HG03139 (cell line): ENCODE results near the gene CD247.

ENCODE experiments used
- ATAC-seq: cut with Tn5 transposase; IDR thresholded peaks from one replicate; pipeline ENCODE4 v1.9.1; 2021; ENCODE audit not compliant: unreplicated experiment

CD247 gene

DNA sequence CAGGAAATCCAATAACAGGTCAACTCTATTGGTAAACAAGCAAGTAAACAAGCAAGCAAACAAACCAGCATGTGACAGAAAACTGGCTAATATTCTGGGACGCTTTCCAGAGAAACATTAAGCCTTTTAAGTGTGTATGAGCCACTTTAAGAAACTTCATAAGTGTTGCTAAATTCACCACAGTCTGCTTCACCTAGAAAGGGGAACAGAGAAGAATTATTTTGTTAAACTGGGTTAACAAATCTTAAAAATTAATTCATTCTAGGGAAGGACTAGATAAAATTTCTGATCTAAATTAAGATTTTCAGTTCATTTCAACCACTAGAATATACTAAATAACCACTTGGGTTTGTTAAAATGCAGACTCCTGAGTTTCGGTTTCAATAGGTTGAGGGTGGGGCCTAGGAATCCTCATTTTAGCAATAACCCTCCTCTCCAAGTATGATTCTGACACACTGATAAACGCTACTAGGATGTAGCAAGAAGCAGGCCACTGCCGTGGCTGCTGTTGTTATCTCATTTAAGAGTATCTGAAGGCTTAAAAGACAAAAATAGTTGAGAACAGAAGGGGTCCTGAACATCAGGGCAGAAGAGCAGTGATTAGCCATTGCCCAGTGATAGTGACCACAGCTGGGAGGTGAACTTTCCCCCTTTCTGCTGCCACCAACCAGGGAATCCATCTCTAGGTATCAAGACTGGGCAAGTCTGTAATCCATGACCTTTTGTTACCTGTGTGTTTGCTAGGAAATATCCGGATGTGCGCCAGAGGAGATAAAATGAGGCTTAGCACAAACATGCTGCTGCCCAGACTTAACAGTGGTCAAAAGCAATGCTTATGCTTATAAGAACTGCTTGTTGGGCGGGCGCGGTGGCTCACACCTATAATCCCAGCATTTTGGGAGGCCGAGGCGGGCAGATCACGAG is 24.0 kb upstream of the CD247 start:
- no peak for ATAC-seq

DNA sequence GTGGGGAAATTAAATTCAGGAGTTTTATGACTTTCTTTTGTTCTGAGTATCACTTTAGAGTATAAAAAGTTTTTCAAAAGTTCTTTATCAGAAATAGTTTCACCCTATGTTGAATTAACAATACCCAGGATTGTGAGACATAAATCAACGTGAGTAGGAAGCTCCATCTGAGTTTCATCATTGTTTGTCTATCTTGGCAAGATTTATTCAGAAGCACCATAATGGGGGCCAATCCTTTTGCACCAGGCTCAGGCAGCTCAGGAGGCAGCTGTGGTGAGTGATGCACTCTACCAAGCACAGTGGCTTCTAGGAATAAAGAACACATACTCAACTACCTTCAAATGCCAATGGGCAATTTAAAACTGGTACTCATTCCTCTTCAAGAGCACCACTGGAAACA is 23.3 kb upstream of the CD247 start:
- ATAC-seq, result no peak

DNA sequence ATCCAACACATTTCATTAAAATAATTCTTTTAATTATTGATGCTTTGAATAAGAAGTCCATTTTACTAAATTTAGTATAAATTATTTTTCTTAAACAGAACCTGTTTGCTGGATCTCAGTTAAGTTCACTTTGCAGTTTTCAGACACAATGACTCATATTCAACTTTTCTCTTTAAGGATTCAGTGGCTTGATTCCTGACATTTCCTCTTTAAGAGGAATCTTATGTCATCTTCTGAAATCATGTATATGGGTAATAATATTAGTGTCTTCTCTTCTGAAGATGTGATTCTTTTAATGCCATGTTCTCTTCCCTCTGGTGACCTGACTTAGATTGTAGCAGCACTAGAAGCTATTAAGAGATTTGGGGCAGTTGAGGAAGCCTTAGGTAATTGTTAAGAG is 22.7 kb upstream of the CD247 start:
- no peak for ATAC-seq

DNA sequence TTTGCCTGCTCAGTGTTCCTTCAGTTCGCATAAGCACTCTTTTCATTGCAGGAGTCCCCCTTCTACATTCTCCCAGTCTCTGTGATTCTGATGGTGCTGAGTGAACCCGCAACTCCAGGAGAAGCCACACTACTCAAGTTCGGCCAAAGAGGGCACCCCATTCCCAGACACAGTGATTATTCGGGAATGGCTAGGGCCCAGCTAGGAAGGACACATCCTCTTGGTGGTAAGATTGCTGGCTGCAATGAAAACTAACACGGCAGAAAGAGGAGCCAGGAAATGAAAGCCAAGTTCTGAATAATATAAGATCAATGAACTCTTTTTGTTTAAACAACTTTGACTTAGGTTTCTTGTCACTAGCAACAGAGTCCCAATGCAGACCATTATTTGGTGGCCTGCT is 20.3 kb upstream of the CD247 start:
- no peak for ATAC-seq

DNA sequence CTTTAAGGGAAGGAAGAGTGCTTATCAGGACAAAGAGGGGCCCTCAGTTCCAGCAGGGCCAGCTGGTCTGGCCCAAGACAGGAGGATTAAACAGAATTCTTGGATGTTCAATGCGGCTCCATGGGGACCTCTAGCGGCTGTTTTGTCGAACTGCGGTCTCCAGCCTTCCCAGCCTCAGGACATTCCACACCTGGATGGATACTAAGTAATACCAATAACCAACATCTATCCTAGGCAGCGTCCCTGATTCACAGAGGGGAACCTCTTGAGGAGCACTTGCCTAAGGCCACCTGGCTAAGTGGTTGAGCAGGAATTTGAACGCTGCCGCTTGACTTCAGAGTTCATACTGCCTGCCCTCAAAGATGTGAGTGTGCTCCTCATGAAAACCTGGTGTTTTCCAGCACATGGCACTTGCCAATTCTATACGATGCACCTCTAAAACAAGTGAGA is 15.5 kb upstream of the CD247 start:
- no peak for ATAC-seq

DNA sequence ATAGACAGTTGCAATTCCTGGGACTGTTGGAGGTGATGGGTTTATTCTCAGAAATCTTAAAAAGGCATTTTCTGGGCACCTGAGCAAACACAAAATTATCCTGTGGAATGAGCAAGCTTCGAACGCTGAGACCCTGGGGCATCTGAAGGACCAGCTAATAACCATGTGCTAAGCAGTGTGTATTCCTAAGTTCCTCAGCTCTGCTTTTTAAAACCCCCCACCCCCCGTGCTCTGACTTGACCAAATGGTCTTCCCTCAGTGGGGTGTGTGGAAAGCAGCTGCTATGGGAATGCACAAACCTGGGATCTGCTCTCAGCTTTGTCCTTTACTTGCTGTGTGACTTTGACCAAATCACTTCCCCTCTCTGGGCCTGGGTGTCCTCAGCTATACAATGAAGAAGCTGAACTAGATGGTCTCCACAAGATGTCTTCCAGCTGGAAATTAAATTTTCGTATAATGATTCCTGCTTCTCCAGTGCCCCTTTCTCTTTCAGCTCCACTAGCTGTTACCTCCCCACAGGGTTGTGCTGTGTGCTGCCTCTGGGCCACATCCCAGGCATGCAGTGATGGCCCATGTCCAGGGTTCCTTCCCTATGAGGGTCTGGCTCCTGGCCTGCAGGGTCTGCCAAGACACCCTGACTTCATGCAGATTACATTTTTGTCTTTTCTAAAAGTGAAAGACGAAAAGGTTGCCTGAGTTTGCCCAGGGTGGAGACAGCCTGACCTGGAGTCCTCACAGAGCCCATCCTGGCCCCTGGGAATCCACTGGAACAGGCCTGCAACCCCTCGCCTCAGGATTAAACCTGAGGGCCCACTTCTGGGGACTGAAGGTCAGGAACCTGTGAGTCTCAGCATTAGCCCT is 14.9 kb upstream of the CD247 start:
- no peak for ATAC-seq

DNA sequence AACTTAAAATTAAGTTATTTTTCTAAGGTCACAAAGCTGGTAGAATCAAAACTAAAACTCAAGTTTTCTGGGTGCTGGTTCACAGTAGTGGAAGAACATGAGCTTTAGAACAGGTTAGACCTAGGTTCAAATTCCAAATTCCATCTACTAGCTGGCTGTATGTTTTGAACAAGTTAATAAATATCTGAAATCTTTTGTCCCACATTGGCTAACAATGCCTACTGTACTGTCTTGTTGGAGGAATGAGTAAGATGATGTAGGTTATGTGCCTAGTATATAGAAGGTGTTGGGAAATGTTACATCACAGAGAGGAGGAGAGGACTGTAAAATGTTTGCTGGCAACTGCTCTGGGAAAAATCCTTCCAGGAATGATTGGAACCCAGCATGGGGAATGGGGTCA is 14.0 kb upstream of the CD247 start:
- no peak for ATAC-seq

DNA sequence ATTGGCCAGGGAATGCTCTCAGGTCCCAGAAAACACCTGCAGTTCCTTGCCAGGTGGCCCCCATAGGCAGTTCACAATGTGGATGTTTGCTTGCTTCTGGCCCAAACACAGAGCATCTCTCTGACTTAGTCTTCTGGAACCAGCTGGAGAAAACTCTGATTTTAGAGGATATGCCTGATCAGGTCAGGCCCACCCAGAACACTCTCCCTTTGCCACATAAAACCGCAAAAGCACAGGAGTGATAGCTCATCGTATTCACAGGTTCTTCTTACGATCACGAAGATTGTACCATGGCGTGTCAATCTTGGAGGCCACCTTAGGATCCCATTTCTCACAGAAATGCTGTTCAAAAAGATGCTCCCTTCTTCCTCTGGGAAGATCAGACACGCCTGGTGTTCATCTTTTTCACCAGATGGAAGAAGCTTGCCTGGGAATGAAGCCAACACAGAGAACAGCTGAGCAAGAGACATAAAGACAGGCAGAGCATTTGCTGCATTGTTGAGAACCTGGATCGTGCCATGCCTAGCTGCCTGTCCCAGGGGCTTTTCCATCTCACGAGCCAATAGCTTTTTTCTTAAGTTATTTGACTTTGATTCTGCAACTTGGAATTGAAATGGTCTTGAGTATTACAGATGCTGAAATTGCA is 11.6 kb upstream of the CD247 start:
- ATAC-seq, result no peak

DNA sequence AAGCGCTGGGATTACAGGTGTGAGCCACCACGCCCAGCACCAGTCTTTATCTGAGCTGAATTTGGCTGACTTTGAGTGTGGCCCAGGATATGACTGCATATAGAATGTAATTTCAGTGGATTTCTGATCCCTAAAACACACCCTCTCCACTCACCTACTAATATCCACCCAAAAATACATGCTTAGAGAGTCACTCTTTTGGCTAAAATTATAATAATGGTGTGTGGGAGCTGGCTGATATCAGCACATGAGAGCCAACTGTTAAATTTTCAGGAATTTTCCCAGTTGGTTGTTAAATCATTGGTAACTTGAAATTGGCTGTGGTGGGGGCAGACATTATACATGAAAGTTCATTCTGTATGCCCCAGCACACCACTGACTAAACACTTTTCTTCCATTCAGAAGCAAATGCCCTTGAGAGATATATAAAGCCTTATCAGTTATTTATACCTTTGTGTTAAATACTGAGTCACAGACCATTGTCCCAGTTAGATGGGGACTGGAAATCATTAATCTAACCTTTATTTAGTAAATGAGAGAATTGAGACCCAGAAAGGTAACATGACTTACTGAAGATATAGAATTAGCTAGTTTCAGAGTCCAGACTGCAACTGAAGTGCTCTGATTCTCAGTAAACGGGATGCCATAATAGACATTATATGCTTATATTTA is 9.9 kb upstream of the CD247 start:
- ATAC-seq, result no peak

DNA sequence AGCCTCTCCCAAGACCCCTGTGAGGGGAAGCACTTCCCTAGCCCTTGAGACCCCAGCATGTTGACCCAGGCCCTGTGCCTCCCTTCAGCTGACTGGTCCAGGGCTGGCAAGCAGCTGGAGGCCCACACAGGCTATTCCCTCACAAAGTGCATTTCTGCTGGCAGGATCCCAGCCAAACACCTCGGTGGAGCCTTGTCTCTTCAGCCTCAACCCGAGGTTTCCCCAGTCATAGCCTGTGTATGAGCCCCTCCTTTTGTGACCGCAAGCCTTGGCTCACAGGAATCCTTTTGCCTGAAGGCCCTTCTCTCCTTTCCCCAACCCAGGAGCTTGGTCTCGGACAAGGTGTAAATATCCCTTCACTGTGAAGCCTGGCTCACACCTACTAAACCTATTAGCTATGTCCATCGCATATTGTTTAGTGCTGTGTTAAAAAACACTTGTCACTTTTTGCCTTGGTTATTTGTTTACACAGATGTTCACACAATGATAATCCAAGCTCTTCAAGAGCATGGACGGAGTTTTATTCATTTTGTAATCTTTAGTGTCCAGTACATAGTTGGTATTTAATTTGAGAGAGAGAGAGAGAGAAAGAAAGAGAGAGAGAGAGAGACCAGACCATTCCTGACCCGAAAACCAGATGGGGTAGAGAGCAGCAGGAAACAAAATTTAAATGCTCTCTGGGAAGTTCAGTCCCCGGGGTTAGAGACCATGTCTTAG is 8.5 kb upstream of the CD247 start:
- no peak for ATAC-seq

DNA sequence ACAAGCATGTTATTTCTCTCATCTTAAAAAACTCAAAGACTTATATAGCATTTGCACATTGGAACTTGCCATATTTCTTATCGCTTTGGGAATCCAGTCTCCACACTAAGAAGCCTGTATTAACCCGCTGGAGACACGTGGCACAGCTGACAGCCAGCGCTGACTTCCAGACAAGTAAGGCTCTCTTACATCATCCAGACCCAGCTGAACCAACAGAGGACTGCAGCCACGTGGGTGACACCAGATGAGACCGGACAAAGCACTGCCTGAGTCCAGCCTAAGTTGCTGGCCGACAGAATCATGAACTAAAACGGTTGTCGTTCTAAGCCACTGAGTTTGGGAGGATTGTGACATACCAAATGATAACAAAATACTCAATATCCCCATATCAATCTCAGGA is 6.3 kb upstream of the CD247 start:
- no peak for ATAC-seq

DNA sequence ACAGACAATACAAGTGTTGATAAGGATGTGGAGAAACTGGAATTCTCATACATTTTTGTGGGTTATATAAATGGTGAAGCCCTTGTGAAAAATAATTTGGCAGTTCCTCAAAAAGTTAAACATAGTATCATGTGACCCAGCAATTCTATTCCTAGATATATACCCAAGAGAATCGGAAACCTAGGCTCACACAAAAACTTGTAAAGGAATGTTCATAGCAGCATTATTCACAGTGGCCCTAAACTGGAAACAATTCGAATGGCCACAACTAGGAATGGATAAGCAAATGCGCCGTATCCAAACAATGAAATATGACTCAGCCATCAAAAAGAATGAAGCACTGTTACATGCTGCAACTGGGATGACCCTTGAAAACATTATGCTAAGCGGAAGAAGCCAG is 3.9 kb upstream of the CD247 start:
- ATAC-seq, result no peak

DNA sequence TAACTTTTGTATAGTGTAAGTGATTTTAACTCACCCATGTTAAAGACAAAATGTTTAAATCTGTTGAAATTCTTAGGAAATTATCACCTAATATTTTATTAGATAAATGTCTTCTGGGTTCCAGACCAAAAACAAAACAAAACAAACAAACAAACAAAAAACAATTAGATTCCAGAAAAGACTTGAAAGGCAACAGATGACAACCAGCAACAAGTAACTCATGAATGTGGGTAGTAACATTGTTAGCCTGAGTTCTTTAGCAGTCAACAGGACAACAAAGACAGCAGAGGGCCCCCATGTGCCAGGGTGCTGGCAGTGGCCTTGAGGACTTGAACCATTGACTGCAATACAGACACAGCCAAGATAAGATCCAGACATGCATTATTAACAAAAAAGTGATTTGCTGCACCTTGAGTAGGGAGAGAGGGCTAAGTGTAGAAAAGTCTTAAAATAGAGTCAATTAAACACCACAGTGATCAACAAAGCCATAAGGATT is 2.4 kb upstream of the CD247 start:
- ATAC-seq, result no peak

DNA sequence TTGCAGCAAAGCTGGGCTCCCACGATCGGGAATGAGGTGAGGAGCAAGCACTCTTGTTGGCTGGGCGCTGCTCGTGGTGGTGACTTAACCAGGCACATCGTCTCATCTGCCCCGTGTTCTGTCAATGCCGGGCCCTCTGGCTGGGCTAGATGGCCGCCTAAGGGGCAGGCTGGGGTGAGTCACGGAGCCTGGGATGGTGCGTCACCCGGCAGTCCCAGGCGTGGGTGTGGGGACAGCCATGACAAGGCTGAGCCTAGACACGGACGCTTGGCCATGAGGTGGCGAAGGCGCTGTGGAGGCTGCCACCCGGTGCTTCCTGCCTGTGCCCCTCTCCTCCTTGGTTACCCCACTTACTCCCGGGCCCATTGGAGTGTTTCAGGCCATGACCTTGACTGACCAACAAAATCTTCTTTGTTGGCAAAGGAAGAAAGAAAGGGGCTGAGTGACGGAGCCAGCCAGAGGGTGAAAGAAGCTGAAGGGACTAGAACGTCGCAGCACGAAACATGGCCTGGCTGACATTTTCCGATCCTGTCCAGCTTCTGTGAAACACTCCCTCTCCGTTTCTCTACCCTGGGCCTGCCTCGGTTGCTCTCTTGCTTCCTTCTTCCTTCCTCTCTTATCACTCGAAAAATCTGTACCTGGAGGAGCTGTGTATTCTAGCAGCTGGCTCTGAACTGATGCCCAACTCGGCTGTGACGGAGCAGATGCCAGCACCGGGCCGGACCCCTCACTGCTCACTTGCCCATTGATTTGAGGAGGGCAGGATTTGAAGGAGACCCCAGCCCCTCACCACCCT is 596 bp downstream of the CD247 start:
- ATAC-seq, result no peak

DNA sequence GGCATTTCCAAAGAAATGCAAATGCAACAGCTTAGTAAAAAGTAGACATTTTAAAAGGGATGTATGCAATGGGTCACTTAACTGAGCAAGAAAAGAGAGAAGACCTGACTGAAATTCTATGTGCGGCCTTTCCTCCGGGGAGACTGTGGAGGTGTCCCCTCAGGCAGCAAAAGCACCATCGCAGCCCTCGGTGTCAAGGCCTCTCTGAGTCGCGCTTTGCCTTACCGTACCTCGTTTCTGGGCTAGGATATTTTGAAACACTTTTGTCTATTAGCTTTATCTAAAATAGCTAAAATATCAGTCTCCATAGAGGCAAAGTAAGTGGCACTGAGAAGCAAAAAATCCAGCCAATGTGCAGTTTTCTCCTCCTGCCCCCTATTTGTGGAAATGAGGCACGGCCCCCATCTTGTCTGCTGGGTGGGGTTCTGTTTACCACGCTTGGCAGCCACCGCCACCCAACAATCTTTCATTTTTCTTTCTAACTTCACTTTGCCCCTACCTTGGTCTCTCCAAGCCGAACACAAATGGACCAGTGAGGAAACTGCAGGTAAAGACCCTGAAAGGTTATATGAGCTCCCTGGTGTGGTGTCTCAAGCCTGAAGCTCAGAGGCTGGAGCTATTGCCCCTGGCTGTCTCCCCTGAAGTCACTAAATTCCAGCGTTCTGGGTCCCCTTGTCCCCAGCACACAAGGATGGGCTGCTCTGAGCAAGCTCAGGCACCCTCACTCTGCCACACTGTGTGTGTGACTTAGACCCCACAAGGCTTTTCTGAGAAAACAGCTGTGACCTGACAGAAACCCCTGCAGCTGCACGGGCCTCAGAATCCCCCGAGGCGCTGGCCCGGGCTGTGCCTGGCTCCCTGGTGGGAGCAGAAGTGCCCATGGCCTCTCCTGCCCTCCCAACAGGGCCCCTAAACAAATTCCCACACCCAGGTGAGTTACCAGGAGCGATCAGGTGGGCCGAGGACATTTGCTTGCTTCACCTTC is 1.6 kb downstream of the CD247 start:
- ATAC-seq, result no peak

DNA sequence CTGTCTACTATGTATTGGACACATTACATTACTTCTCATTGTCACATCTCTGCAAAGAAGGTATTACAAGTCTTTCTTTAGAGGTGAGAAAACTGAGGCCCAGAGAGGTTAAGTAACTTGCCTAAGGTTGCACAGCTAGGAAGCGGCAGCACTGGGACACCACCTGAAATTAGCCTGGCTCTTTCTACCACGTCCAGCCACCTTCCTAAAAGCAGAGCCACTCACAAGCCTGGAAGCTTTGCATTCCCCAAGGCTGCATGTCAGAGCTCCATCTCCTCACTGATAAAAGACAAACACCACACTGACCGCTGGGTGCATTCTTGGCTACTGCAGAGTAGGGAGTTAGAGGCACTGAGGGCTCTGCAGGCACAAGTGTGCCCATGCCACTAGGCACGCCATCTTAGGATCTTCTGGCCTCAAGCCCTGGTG is 2.4 kb downstream of the CD247 start:
- no peak for ATAC-seq

DNA sequence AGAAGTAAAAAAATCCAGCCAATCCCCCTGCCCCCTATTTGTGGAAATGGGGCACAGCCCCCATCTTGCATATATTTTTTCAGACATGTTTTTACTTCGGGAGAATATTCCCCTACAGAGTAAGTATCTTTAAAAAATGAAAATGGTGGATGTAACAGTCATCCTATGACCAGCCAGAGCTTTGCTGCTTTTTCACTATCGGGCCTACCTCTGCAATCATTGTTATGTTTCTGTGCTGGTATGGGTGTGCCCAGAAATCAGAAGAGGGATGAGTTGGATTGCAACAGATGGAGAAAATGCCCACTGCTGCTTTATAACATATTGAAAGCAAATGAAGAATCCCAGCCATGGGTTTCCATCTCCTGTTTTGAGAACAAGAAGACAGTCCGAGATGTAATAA is 2.9 kb downstream of the CD247 start:
- no peak for ATAC-seq

DNA sequence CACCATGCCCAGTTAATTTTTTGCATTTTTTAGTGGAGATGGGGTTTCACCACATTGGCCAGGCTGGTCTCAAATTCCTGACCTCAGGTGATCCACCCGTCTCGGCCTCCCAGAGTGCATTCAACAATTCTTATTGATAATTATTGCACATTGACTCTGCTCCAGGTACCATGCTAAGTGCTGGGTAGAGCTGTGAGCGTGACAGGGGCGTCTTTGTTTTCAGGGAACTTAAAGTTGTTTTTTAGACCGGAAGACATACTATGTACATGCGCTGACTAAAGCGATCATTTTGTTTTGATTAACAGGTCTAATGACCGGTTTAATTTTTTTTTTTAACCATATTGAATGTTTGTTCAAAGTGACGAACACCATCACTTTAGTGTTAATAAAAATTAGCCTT is 4.0 kb downstream of the CD247 start:
- ATAC-seq, result no peak
